NT2/D1 (cell line): ENCODE data around the gene CERS2.

Experiments
- YY1 ChIP-seq: IDR thresholded peaks from 2 replicates; pipeline ENCODE4 v1.6.1; 2011; ENCODE audit not compliant: insufficient read length, insufficient read depth
- ZNF274 ChIP-seq: IDR thresholded peaks from 2 replicates; pipeline ENCODE4 v1.6.1; 2011; ENCODE audit warnings: mild to moderate bottlenecking, low read depth, low read length

DNA sequence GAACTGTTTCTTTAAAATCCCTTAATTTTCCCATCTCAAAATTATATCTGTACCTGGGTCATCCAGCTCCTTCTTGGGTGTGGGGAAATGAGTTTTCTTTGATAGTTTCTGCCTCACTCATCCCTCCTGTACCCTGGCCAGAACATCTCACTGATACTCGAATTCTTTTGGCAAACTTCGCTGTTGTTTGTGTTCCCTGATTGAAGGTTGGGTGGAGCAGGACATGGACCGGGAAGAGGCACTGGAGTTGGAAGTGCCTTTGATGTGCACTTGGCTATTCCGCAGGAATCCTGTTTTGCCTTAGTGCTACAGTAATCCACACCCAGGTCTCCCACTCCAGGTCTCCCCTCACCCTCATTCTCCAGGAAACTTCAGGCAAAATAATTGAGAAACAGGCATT is 20.8 kb upstream of the CERS2 start:
- TF ChIP-seq YY1 (no peak), ZNF274 (no peak)
